Measurements from ENCODE around the gene ZMYND8.

DNA sequence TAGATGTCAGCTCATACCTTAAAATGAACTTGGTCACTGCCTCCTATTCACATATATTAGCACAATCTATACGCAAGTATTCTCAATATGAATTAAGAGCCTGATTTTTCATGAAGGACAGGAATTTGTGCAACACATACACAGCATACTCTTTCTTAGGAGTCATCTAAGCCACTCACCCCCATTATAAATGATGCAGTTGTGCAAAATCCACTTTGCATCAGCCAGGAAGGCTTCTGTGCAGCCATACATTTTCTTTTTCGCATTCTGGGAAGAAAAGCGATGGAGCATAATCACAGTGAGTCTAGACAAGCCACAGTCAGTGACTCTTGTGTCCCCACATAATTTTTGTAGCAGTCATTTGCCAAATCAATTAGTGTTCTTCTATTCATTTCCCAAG is 66.5 kb downstream of the ZMYND8 start:
- TF ChIP-seq, protein P1, sequence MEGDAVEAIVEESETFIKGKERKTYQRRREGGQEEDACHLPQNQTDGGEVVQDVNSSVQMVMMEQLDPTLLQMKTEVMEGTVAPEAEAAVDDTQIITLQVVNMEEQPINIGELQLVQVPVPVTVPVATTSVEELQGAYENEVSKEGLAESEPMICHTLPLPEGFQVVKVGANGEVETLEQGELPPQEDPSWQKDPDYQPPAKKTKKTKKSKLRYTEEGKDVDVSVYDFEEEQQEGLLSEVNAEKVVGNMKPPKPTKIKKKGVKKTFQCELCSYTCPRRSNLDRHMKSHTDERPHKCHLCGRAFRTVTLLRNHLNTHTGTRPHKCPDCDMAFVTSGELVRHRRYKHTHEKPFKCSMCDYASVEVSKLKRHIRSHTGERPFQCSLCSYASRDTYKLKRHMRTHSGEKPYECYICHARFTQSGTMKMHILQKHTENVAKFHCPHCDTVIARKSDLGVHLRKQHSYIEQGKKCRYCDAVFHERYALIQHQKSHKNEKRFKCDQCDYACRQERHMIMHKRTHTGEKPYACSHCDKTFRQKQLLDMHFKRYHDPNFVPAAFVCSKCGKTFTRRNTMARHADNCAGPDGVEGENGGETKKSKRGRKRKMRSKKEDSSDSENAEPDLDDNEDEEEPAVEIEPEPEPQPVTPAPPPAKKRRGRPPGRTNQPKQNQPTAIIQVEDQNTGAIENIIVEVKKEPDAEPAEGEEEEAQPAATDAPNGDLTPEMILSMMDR (IDR thresholded peaks at IDR 0.05; ENCODE audit: borderline replicate concordance, extremely low read depth, low read length, poor library complexity, severe bottlenecking), result no peak
- no peak for TF ChIP-seq EZH2 (IDR thresholded peaks at IDR 0.05; ENCODE audit: borderline replicate concordance, low read depth, low read length, severe bottlenecking)

Measured in DND-41 (cell line).